GM10248 (cell line): ENCODE data around the gene OSBPL5.

Experiments used
- CTCF ChIA-PET: fragments of 300-600 bp; sonication (Branson Sonifier 250); formaldehyde crosslinking; extraction: SDS; loops from one replicate; lab custom pipeline; 2021; ENCODE audit warnings: antibody characterized with exemption; lab: Yijun Ruan, JAX
- POLR2A ChIA-PET: fragments of 350-650 bp; sonication (Branson Sonifier 250); formaldehyde crosslinking; extraction: SDS; loops from one replicate; lab custom pipeline; 2020; ENCODE audit warnings: antibody characterized with exemption; lab: Yijun Ruan, JAX
- DNase-seq: peaks from one replicate; pipeline ENCODE4 v3.0.0; 2012; ENCODE audit errors: extremely low spot score
- TF ChIP-seq, protein P1 (sequence below): IDR thresholded peaks from 2 replicates; pipeline ENCODE4 v1.5.1; 2012; ENCODE audit warnings: mild to moderate bottlenecking, low read depth; ENCODE audit errors: extremely low read depth, missing control alignments, control extremely low read depth

OSBPL5 gene

DNA sequence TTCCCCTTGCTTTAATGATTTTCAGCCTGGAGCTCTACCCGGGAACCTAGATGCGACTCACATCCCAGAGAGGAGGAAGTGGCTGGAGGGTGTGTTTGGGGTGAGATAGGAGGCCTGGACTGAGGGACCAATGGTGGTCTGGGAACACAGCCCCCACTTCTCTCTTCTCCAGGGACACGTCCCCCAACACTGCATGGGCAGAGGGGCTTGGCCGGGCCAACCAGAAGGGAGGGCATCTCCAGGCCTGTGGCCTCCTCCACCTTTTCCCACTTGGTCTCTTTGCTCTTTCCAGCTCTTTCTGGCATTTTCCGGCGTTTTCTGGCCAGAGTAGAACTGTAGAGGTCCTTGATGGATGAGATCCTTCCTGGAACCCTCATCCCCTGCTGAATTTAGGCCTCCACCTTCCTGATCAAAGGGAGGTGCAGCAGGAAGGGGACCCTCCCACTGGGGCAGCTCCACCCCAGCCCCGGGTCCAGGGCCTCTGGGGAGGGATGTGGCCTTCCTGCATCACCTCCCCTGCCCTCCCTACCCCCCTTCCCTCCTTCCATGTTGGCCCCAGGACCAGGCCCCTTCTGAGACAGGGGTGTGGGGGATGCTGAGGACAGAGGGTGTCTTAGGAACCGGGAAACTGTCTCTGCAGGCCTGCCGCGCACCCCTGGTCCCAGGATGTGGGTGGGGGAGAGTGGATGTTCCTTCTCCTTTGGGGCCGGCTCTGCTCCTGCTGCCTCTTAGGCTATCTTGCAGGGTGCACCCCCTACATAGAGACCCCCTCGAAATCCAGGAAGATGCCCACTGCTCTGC lies 29.1 kb upstream of the OSBPL5 start:
- TF ChIP-seq, protein P1, sequence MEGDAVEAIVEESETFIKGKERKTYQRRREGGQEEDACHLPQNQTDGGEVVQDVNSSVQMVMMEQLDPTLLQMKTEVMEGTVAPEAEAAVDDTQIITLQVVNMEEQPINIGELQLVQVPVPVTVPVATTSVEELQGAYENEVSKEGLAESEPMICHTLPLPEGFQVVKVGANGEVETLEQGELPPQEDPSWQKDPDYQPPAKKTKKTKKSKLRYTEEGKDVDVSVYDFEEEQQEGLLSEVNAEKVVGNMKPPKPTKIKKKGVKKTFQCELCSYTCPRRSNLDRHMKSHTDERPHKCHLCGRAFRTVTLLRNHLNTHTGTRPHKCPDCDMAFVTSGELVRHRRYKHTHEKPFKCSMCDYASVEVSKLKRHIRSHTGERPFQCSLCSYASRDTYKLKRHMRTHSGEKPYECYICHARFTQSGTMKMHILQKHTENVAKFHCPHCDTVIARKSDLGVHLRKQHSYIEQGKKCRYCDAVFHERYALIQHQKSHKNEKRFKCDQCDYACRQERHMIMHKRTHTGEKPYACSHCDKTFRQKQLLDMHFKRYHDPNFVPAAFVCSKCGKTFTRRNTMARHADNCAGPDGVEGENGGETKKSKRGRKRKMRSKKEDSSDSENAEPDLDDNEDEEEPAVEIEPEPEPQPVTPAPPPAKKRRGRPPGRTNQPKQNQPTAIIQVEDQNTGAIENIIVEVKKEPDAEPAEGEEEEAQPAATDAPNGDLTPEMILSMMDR, result no peak
- ChIA-PET CTCF (no interaction called here), POLR2A (no interaction called here)
- no peak for DNase-seq

DNA sequence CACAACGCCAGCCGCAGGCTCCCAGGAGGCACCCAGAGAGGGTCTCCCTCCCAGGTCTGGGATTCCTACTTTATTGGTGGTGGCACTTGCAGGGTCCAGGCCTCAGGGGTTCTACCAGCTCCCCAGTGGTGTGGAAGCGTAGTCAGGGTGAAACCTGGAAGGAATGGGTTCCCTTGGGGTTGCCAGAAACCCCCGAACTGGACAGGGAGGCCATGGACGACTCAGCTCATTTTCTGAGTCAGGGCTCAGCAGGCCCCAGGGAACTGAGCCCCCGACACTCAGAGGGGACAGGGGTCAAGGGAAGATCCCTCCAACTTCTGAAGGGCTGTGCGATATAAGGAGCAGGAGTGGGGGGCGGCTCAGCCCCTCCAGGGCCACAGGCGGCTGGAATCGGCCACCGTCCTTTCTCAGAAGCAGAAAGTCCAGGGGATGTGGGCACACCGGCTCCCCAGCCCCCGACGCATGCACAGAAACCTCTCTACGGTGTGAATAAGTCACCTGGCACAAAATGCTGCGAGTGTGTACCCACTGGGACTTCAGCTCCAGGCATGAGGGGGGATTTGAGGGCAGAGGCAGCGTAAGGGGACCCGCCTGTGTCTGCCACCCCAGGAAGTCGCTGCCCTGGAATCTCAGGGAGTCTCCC lies 28.4 kb upstream of the OSBPL5 start:
- no peak for DNase-seq
- TF ChIP-seq, protein P1, result no peak
- POLR2A ChIA-PET, result no interaction called here
- CTCF ChIA-PET, result interaction anchor here (1.3 kb wide), 1 partner anchor 22 kb away, joined by 3 read pairs; no protein-coding TSS in a partner anchor

DNA sequence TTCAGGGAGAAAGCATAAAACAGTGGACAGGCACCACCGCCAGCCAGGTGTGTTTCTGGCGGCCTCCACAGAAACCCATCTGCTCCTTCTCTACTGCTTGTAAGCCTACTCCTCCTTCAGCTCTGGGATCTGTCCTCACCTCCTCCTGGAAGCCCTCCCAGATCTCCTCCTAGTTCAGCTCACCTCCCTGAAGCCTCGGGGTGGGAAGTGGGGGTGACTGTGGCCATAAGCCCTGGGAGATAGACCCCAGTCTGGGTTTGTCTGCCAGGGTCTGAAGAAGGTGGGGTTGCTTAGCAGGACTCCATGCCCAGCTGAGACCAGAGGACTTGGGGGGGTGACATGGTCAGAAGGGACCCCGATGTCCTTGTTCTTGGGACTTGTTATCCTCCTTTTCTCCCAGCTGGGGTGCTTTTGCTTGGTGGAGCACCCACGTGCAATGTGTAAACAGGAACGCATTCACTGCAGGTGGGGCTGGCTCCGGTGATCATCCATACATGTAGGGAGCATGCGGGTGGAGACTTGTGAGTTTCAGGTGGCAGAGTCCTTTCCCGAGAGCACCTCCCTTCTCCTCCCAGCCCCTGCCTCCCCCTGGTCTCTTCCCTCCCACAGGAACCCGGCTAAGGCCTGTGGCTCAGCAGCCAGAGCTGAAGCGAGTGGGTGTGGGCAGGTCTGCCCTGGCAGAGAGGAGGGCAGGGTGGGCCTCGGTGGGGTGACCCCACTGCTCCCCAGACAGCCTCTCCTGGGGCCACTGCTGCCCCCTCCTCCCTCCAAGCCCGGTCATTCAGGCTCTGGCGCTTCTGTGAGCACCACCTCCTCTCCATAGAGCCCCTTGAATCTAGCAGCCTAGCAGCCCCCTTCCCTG lies 27.6 kb upstream of the OSBPL5 start:
- TF ChIP-seq, protein P1, result no peak
- ChIA-PET POLR2A (no interaction called here), CTCF (interaction anchor here (0.9 to 1.3 kb wide), 2 partner anchors 23 to 156 kb away, joined by 3 read pairs; no protein-coding TSS in a partner anchor)
- no peak for DNase-seq

DNA sequence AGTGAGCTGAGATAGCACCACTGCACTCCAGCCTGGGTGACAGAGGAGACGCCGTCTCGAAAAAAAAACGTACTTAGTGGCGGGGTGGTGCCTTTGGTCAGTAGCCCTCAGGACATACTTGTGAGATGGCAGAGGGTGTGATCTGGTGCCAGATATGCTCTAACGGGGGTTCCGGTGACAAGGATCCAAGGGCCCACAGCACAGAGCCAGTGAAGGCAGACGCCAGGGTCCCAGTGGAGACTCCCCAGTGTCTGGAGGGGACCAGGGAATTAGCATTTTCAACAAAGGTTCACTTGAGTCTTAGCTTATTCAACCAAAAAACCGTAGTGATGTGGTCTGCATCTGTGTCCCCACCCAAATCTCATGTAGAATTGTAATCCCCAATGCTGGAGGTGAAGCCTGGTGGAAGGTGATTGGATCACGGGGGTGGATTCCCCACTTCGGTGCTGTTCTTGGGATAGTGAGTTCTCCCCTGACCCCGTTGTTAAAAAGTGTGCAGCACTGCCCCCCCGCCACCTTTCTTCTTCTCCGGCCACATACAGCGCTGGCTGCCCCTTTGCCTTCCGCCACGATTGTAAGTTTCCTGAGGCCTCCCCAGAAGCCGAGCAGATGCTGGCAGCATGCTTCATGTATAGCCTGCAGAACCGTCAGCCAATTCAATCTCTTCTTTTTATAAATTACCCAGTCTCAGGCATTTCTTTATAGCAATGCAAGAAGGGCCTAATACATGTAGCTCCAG lies 26.6 kb upstream of the OSBPL5 start:
- POLR2A ChIA-PET, result no interaction called here
- no peak for DNase-seq
- TF ChIP-seq, protein P1, result no peak
- CTCF ChIA-PET, result interaction anchor here (0.9 to 1.3 kb wide), 2 partner anchors 24 to 155 kb away, joined by 3 read pairs; no protein-coding TSS in a partner anchor

DNA sequence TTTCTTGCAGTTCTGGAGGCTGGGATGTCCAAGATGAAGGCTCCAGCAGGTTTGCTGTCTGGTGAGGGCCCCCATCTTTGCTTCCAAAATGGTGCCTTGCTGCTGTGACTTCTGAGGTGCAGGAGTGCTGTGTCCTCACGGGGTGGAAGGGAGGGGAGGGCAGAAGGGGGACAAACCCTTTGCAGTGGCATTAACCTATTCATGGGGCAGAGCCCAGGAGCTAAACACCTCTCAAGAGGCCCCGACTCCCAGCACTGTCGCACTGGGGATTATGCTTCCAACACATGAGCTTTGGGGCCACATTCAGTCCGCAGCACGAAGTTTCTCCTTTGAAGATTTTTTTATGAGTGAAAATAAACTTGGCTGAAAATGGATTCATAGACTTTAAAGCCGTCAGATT lies 25.5 kb upstream of the OSBPL5 start:
- ChIA-PET POLR2A (no interaction called here), CTCF (no interaction called here)
- no peak for DNase-seq
- TF ChIP-seq, protein P1, result no peak
